Hematopoietic multipotent progenitor cell treated with erythropoietin and hydrocortisone succinate and interleukin-3 and kit ligand, for 15 days (in vitro differentiated cells): ENCODE measurements around the gene FAM180B.
"Not testable (repeated sequence)": the region's sequence is repeated elsewhere in the genome, so short reads cannot be mapped to it uniquely, and the experiment has no call there.

Experiments used
- DNase-seq: peaks from one replicate; pipeline ENCODE4 v3.0.0-alpha.2; 2015; ENCODE audit warnings: low spot score

Gene FAM180B, protein sequence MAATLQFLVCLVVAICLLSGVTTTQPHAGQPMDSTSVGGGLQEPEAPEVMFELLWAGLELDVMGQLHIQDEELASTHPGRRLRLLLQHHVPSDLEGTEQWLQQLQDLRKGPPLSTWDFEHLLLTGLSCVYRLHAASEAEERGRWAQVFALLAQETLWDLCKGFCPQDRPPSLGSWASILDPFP

DNA sequence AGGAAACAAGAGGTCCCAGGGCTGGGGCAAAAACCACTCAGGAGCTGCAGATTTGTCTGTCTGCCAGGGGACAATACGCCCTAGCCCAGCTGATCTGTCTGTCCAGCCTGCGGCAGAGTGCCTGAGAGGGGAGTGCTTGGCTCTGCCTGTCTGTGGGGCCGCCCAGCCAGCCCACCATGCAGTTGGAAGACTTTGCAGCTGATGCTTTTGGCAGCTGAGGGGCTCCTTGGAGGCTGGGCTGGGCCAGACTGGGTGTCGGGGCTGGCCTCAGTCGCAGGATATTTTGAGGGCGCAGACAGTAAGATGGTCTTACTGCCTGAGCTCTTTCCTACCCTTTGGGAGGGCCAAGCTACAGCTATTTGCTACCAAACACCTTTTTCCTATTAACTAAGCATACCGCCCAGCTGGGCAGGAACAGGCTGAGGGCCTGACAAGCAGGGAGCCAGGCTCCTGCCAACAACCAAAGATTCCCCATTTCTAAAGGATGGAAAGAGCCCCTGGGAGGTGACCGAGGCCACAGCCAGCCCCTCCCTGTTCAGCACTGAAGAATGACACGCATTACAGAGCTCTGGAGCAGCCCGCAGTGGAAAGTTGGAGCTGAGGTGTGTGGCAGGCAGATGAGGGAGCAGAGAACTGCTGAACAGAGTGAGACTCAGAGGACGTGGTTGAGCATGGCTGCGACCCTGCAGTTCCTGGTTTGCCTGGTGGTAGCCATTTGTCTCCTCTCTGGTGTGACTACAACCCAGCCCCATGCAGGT, at the start of gene FAM180B:
TSS of gene FAM180B (plus strand) at position 581 of the 758 bp plus-strand sequence. CDS start at position 672, 91 bp downstream.
- no peak for DNase-seq

GRCh38 chr11:47536915-47537314, 49.6 kb upstream of the FAM180B start:
- DNase-seq: no peak

GRCh38 chr11:47538741-47539565, 47.5 kb upstream of the FAM180B start:
- DNase-seq: no peak

DNA sequence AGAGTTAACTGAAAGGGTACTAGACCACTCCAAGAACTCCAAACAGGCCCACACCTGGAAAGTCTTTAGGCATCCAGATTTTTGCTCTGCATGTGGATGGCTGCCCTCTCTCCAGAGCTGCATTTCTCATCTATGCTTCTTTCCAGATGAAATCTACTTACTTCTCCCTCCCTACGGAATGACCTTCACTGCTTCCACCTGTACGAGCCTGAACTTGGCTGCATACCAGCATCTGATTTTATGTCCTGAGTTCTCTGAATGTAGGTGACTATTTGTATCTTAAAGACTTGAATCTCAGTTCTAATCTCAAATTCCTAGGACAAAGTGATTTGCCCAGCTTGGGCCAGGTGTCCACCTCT, 46.8 kb upstream of the FAM180B start:
- DNase-seq: no peak

GRCh38 chr11:47541070-47541469, 45.4 kb upstream of the FAM180B start:
- no peak for DNase-seq

- DNase-seq: no peak
Measured at GRCh38 chr11:47545298-47545697, 41.2 kb upstream of the FAM180B start.

GRCh38 chr11:47546274-47546673, 40.2 kb upstream of the FAM180B start:
- DNase-seq: not testable (repeated sequence)

DNA sequence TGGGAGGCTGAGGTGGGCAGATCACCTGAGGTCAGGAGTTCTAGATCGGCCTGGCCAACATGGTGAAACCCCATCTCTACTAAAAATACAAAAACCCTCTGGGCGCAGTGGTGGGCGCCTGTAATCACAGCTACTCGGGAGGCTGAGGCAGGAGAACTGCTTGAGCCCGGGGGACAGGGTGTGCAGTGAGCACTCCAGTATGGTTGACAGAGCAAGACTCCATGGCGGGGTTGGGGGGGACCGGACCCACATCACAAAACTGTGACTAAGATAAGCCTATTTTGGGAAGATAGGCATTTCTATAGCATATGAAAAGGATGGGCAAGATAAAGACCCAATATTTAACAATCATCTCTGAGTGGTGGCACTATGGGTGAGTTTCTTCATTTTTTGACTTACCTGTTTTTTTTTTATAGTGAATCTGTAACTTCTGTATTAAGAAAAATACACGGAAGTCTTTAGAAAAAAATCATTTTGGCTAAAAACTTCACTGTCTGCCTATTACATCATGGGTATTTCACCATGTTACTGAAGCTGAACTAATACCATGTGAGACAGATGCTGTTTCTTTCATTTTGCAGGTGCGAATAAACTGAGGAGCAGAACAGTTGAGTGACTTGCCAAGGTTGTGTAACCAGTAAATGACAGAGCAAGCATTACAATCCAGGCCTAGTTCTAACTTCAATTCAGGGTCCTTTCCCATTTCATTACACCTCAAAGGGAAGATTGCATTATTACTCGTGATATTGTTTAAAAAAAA, 36.0 kb upstream of the FAM180B start:
- DNase-seq: no peak

- DNase-seq: peak; percentile 30
Measured at GRCh38 chr11:47551086-47551485, 35.4 kb upstream of the FAM180B start.

GRCh38 chr11:47552056-47552565, 34.4 kb upstream of the FAM180B start:
- DNase-seq: no peak

DNA sequence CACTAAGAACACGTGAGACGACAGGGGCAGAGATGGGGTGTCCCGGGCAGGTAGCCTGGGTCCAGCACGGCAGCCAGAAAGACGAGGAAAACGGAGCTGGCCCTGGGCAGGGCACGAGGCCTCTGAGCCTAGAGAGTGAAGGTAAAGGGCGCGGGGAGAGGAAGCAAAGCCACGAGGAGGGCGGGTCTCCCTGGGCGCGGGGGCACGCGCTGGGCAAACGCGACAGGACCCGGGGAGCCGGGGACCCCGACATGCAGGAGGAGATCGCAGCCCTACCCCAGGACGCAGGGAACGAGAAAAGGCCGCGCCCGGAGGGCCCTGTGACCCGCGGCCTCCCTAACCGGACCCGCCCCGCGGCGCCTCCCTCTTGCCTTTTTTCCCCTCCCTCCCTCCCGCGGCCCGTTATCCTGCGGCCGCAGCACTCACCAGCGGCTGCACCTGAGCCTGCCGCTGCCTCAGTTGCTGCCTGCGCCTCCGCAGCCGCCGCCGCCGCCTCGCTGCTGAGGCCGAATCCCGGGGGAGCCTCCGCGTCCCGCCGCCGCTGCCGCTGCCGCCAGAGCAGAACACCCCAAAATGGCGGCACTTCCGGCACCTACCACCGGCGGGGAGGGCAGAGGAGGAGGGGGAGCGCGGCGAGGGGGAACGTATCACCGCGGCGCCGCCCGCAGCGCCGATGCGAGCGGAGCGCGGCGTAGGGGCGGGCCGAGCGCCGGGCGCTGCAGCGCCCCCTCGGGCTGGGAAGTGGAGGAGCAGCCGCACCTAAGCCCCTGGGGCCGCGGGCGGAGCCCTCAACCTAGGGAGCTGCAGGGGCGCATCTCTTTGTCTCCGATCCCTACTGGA, 33.7 kb upstream of the FAM180B start, which contains the start of gene CELF1:
TSS of gene CELF1 (minus strand) at position 567 of the 840 bp plus-strand sequence. CDS start 53,609 bp downstream, outside the sequence.
- DNase-seq: peak; percentile 93

DNA sequence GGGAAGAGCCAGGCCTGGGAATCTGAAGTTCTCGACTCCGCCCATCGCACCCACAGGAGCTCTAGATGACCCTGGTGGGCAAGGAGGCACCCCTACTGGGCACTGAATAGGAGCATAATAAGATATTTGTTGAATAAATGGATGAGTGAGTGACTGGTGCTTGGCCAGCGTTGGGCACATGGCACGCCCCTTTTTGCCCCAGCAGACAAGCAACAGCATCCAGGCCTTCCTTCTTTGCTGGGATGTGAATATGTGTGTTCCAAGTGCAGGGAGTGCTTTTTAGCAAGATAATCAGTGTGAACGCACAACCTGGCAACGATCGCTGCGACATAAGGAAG, 33.1 kb upstream of the FAM180B start:
- no peak for DNase-seq

DNA sequence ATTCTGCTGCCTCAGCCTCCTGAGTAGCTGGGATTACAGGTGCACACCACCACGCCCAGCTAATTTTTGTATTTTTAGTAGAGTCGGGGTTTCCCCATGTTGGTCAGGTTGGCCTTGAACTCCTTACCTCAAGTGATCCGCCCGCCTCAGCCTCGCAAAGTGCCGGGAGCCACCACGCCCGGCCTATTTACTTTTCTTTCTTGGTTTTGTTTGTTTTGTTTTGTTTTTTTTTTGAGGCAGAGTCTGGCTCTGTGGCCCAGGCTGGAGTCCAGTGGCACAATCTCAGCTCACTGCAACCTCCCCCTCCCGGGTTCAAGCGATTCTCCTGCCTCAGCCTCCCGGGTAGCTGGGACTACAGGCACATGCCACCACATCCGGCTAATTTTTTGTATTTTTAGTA, 29.5 kb upstream of the FAM180B start:
- not testable (repeated sequence) for DNase-seq

GRCh38 chr11:47558695-47559094, 27.8 kb upstream of the FAM180B start:
- DNase-seq: no peak

- no peak for DNase-seq
Measured at GRCh38 chr11:47560426-47560825, 26.1 kb upstream of the FAM180B start.

GRCh38 chr11:47562393-47562792, 24.1 kb upstream of the FAM180B start:
- not testable (repeated sequence) for DNase-seq

DNA sequence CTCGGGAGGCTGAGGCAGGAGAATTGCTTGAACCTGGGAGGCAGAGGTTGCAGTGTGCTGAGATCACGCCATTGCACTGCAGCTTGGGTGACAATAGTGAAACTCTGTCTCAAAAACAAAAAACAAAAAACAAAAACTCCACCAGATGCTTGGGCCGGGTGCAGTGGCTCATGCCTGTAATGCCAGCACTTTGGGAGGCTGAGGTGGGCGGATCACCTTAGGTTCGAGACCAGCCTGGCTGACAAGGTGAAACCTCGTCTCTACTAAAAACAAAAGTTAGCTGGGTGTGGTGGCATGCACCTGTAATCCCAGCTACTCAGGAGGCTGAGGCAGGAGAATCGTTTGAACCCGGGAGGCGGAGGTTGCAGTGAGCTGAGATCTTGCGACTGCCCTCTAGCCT, 22.1 kb upstream of the FAM180B start:
- not testable (repeated sequence) for DNase-seq

DNA sequence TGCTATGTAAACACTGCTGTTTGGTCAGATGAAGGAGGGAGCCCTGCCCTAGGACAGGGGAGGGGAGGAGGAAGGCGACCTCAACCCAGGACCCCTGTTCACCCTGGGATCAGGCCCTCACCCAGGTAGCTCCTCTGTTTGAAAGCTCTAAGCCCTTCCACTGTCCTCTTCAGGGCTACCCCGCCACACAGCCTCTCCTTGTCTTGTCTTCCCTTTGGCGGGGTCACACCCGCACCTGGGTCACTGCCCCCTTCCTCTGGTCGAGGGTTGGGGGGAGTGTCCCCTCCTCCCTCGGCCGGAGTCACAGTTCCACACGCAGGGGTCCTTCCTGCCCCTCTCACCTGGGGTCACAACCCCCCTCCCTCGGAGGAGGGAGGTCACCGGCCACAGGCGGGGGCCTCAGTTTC, 21.5 kb upstream of the FAM180B start:
- DNase-seq: no peak

DNA sequence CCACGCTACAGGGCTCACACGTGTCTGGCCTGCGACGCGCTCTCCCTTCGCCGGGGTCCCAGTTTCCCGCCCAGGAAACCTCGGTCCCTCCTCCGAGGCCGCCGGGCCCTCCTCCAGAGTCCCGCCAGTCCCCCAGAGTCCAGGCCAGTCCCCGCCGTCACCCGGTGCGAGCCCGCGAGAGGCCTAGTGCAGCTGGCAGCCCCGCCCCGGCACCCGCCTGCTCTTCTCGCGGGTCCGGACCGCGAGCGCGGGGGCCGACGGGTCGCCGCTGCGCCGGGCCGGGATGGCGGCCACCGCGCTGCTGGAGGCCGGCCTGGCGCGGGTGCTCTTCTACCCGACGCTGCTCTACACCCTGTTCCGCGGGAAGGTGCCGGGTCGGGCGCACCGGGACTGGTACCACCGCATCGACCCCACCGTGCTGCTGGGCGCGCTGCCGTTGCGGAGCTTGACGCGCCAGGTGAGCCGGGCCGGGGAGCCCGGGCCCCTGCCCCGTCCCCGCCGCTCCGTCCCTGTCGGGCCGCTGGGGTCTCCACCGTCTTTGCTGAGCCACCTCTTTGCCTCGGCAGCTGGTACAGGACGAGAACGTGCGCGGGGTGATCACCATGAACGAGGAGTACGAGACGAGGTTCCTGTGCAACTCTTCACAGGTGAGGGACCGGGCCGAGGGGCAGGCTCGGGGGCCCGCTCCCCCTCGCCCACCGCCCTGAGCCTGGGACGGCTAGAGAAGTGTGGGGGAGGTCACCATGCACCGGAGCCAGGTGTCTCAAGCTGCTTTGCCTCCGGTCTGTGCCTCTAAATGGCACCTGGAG, 20.9 kb upstream of the FAM180B start, which contains the start of gene PTPMT1:
TSS of gene PTPMT1 (plus strand) at position 260 of the 809 bp plus-strand sequence. CDS start at position 284, 24 bp downstream.
- DNase-seq: peak; percentile 58

GRCh38 chr11:47566149-47566698, 20.3 kb upstream of the FAM180B start:
- no peak for DNase-seq
